Fibroblast of pulmonary artery (primary cell): ENCODE data around the gene CCDC183.
"Not testable (repeated sequence)": the region's sequence is repeated elsewhere in the genome, so short reads cannot be mapped to it uniquely, and the experiment has no call there.

ENCODE experiments used
- DNase-seq: peaks from one replicate; pipeline ENCODE4 v3.0.0-alpha.2; 2010; ENCODE audit warnings: low read depth
- H3K4me3 ChIP-seq: replicated peaks from 2 replicates; pipeline ENCODE4 v1.5.1; 2011; ENCODE audit warnings: low read depth, mild to moderate bottlenecking, control low read depth, low read length, moderate library complexity
- TF ChIP-seq, protein P1 (sequence below): IDR thresholded peaks from 2 replicates; pipeline ENCODE4 v1.5.1; 2011; ENCODE audit warnings: mild to moderate bottlenecking, control low read depth, low read length, inconsistent platforms; ENCODE audit errors: missing control alignments

The CCDC183 gene

DNA sequence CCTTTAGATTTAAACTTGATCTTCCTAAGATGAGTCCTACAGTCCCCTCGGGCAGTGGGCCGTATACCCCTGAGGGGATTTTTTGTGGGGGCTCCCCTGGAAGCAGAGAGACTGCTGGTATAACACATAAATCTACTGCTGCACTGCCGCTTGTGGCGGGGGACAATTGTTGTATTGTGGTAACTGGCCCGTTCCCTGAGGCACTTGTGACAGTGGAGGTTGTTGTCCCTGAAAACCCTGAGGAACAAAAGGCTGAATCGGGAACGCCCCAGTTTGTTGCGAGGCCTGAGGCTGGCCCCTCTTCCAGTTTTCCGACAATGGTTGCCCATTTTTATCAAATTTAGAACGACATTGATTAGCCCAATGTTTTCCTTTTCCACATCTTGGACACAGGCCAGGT is 9.7 kb upstream of the CCDC183 start:
- TF ChIP-seq, protein P1, sequence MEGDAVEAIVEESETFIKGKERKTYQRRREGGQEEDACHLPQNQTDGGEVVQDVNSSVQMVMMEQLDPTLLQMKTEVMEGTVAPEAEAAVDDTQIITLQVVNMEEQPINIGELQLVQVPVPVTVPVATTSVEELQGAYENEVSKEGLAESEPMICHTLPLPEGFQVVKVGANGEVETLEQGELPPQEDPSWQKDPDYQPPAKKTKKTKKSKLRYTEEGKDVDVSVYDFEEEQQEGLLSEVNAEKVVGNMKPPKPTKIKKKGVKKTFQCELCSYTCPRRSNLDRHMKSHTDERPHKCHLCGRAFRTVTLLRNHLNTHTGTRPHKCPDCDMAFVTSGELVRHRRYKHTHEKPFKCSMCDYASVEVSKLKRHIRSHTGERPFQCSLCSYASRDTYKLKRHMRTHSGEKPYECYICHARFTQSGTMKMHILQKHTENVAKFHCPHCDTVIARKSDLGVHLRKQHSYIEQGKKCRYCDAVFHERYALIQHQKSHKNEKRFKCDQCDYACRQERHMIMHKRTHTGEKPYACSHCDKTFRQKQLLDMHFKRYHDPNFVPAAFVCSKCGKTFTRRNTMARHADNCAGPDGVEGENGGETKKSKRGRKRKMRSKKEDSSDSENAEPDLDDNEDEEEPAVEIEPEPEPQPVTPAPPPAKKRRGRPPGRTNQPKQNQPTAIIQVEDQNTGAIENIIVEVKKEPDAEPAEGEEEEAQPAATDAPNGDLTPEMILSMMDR, result no peak
- DNase-seq, result no peak
- H3K4me3 ChIP-seq, result no peak overlapping the region

DNA sequence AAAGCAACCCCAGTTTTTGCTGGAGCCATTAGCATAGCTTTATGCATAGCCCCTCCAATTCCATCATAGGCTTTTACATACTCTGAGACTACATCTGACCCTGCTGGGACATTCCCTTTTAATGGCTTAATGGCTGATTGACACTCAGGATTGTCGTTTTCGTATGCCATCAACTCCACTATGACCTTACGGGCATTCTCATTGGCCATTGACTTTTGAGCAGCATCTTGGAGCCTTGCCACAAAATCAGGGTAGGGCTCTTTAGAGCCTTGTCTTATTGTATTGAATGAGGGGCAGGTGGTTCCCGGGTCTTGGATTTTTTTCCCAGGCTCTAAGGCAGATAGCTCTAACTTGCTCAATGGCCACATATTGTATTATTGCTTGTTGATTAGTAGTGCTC is 9.2 kb upstream of the CCDC183 start:
- not testable (repeated sequence) for DNase-seq, H3K4me3 ChIP-seq

DNA sequence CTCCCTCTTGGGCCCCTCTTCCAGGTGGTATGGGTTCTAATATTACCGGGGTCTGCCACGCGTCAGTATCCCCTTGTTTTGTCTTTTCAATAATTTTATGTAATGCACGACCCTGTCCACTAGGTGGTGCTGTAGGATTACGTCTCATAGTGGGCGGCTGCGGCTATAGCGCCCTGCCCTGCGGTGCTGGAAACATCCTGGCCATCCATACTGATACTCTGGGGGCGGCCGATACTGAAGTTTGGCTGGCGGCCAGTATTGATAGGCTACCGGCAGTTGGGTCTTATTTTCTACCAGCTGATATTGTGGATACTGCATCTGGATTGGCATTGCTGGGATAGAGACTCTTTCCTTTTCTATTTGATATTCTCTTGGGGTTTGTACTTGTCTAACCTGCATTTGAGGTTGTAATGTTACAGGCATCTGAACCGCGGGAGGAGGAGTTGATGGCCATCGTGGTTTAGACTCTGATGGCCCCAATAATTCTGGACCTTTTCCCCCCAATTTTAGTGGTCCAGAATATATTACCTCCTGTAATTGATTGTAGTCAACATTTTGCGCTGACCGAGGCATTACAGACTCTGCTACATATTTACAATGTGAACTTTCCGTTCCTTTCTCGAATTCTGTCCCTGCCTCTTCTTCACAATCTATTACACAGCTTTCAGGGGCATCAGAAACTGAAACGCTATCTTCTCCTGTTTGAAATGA is 8.3 kb upstream of the CCDC183 start:
- TF ChIP-seq, protein P1, result peak; percentile 65
- DNase-seq, result peak; percentile 68
- no peak overlapping the region for H3K4me3 ChIP-seq

DNA sequence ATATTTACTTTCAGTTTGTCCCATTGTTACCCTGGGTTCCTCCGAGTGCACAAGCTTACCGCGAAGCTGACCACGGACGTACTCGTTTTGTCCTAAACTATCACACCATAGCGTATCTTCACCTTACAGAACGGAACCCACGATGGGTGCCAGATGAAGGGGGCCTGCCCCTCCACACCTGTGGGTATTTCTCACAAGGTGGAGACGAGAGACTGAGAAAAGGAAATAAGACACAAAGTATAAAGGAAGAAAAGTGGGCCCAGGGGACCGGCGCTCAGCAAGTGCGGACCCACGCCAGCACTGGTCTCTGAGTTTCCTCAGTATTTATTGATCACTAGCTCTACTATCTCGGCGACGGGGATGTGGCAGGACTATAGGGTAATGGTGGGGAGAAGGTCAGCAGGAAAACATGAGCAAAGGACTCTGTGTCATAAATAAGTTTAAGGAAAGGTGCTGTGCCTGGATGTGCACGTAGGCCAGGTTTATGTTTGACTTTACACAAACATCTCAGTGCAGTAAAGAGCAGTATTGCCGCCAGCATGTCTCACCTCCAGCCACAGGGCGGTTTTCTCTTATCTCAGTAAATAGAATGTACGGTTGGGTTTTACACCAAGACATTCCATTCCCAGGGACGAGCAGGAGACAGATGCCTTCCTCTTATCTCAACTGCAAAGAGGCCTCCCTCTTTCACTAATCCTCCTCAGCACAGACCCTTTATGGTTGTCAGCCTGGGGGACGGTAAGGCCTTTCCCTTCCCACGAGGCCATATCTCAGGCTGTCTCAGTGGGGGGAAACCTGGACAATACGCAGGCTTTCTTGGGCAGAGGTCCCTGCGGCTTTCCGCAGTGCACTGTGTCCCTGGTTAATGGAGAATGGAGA is 7.3 kb upstream of the CCDC183 start:
- not testable (repeated sequence) for DNase-seq, H3K4me3 ChIP-seq

DNA sequence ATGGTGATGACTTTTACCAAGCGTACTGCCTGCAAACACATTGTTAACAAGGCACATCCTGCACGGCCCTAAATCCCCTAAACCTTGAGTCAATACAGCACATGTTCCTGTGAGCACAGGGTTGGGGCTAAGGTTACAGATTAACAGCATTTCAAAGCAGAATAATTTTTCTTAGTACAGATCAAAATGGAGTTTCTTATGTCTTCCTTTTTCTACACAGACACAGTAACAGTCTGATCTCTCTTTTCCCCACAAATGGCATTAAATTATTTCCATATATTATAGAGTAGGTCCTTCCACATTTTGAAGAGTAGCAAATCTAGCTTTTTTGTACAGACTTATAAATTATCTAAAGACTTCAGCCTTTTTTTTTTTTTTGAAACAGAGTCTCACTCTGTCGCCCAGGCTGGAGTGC is 6.6 kb upstream of the CCDC183 start:
- TF ChIP-seq, protein P1, result no peak
- no peak overlapping the region for H3K4me3 ChIP-seq
- no peak for DNase-seq

DNA sequence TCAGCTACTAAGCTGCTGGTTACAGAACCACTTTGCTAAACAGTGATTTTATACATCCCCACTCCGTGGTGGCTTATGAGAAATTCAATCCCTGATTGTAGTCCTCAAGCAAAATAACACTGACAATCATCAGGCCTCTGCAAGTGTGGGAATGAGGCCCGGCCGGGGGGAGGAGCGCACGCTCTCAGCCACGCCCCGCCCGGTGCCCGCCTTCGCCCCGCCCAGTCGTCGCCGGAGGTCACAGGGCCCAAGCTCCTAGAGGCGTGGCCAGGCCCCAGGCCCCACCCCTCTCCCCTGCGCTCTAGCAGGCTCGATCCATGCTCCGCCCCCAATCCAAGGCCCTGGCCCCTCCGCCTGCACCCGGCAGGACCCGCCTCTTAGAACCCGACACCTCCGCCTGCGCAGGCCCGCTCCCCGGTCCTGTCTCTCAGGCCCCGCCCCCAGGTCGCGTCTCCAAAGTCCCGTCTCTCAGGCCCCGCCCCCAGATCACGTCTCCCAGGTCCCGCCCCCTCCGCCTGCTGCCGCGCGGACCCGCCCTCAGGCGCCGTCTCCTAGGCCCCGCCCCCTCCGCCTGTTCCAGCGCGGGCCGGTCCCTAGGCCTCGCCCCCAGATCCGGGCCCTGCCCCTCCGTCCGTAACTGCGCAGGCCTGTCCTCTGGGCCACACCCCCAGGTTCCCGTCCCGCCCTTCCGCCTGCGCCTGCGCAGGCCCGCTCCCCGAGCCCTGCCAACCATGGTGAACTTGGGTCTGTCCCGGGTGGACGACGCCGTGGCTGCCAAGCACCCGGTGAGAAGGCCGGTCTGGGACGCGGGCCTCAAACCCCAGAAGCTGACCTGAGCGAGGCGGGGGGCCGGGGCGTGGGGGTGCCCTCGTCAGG is 5.3 kb upstream of the CCDC183 start, which contains the start of gene TMEM141:
Gene TMEM141, plus strand, starts transcription at position 705 of the 876 bp plus-strand sequence. Its CDS starts 27 bp downstream, at position 732.
- TF ChIP-seq, protein P1, result no peak
- H3K4me3 ChIP-seq, result peak within 1 kb of the TSS; percentile 88
- DNase-seq, result peak; percentile 99

DNA sequence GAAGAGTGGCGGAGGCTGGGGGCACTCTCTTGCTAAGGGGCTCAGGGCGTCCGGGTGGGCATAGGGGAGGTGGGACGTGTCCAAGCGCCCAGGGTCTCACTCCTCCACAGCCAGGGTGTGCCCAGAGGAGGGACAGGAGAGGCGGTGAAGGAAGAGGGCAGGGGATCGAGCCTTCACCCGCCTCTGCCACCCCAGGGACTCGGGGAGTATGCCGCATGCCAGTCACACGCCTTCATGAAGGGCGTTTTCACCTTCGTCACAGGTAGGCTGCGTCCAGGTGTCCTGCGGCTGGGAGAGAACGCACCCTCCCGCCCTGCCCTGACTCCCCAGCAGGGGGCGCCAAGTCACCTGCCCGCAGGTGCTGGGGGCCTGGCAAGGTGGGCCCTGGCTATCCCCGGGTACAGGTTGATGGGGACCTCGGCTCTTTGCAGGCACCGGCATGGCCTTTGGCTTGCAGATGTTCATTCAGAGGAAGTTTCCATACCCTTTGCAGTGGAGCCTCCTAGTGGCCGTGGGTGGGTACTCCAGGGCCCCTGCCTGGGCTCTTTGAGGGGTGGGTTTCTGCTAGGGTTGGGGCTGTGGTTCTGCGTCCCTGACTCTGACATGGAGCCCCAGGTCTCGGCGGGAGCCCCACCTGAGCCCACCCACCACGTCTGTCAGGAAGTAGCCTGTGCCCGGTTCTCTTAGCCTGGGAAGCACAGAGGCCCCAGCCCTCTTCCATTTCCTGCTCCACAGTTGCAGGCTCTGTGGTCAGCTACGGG is 4.4 kb upstream of the CCDC183 start:
- peak overlapping the region; percentile 88 for H3K4me3 ChIP-seq
- TF ChIP-seq, protein P1, result peak; percentile 87
- DNase-seq, result no peak
